ENCODE data around the gene C16orf87.

C16orf87 gene

GRCh38 chr16:46772463-46772862, 58.5 kb downstream of the C16orf87 start:
- DNase-seq (ENCODE audit: insufficient read length, low spot score): no peak
- no peak for FAIRE-seq
- TF ChIP-seq CTCF (IDR thresholded peaks at IDR 0.05; ENCODE audit: insufficient read depth, missing control alignments): no peak

GRCh38 chr16:46768809-46769208, 62.2 kb downstream of the C16orf87 start:
- FAIRE-seq: no peak
- DNase-seq (ENCODE audit: insufficient read length, low spot score): no peak
- TF ChIP-seq CTCF (IDR thresholded peaks at IDR 0.05; ENCODE audit: insufficient read depth, missing control alignments): no peak

GRCh38 chr16:46765050-46765449, 65.9 kb downstream of the C16orf87 start:
- no peak for FAIRE-seq
- no peak for TF ChIP-seq CTCF (IDR thresholded peaks at IDR 0.05; ENCODE audit: insufficient read depth, missing control alignments)
- no peak for DNase-seq (ENCODE audit: insufficient read length, low spot score)

GRCh38 chr16:46763147-46763546, 67.8 kb downstream of the C16orf87 start:
- DNase-seq (ENCODE audit: insufficient read length, low spot score) (no peak), FAIRE-seq (no peak)
- TF ChIP-seq CTCF (IDR thresholded peaks at IDR 0.05; ENCODE audit: insufficient read depth, missing control alignments): no peak

GRCh38 chr16:46762583-46762982, 68.4 kb downstream of the C16orf87 start:
- no peak for FAIRE-seq
- TF ChIP-seq CTCF (IDR thresholded peaks at IDR 0.05; ENCODE audit: insufficient read depth, missing control alignments): no peak
- no peak for DNase-seq (ENCODE audit: insufficient read length, low spot score)

GRCh38 chr16:46759309-46759708, 71.7 kb downstream of the C16orf87 start:
- DNase-seq (ENCODE audit: insufficient read length, low spot score): no peak
- TF ChIP-seq CTCF (IDR thresholded peaks at IDR 0.05; ENCODE audit: insufficient read depth, missing control alignments): no peak
- FAIRE-seq: no peak

GRCh38 chr16:46757339-46758050, 73.5 kb downstream of the C16orf87 start:
- TF ChIP-seq CTCF (IDR thresholded peaks at IDR 0.05; ENCODE audit: insufficient read depth, missing control alignments): no peak
- FAIRE-seq (no peak), DNase-seq (ENCODE audit: insufficient read length, low spot score) (no peak)

All from D721Med (cell line).